ENCODE data around the gene TBC1D14. TPM values are rescaled to one million over a fixed set of nuclear protein-coding genes. Genes with fewer than 3 reads are reported as not detected.
A peak's percentile ranks its signal among the peaks of the same experiment; 100 is the strongest.

Gene TBC1D14
- total and polyA plus RNA-seq, 10 donors, result 13.7 to 114 (median 68.4) TPM

GRCh38 chr4:7025040-7025602 is 115.5 kb downstream of the TBC1D14 start:
- no peak overlapping the region for H3K4me3 ChIP-seq
- DNase-seq, result peak; percentile 64

GRCh38 chr4:7026107-7026506 is 116.5 kb downstream of the TBC1D14 start:
- WGBS, 5 donors, result 95 to 97% (median 96%) methylated on average over 9 of the region's 9 CpGs
- intact Hi-C loops (cut with DNase I; ENCODE audit: low total_unique reads), result no loop called here
- H3K27me3 ChIP-seq (replicated peaks in 1 of 7), result no peaks in the 10 kb centered on the region
- TF ChIP-seq POLR2A (IDR thresholded peaks at IDR 0.05) (no peak), CTCF (IDR thresholded peaks at IDR 0.05 in 8 of 11, conservative IDR thresholded peaks at IDR 0.05 in 3 of 11) (no peak), POLR2AphosphoS5 (IDR thresholded peaks at IDR 0.05) (no peak)
- no peaks in the 10 kb centered on the region for H3K9me3 ChIP-seq
- H3K4me1 ChIP-seq, result no peaks in the 10 kb centered on the region
- no peak overlapping the region for H3K27ac ChIP-seq
- peak; percentile 21 for DNase-seq
- peaks cover 0 to 100% (median 71%) of the 10 kb centered on the region in 6 donors for H3K36me3 ChIP-seq
- H3K4me3 ChIP-seq, result no peak overlapping the region

More at GRCh38 chr4:7025040-7025602, 115.5 kb downstream of the TBC1D14 start:
- intact Hi-C loops (cut with DNase I; ENCODE audit: low total_unique reads), result no loop called here
- H3K9me3 ChIP-seq, result no peaks in the 10 kb centered on the region
- H3K4me1 ChIP-seq, result no peaks in the 10 kb centered on the region
- H3K27me3 ChIP-seq (replicated peaks in 1 of 7), result no peaks in the 10 kb centered on the region
- TF ChIP-seq POLR2A (IDR thresholded peaks at IDR 0.05) (no peak), POLR2AphosphoS5 (IDR thresholded peaks at IDR 0.05) (peak in 1 of 3 donors; percentile 41), CTCF (IDR thresholded peaks at IDR 0.05 in 8 of 11, conservative IDR thresholded peaks at IDR 0.05 in 3 of 11) (no peak)
- WGBS, 5 donors, result 87 to 94% (median 88%) methylated on average over 27 to 28 of the region's 28 CpGs
- peaks cover 0 to 100% (median 65%) of the 10 kb centered on the region in 6 donors for H3K36me3 ChIP-seq
- no peak overlapping the region for H3K27ac ChIP-seq

- H3K9me3 ChIP-seq, result no peaks in the 10 kb centered on the region
- TF ChIP-seq POLR2AphosphoS5 (IDR thresholded peaks at IDR 0.05), result no peak
- TF ChIP-seq POLR2A (IDR thresholded peaks at IDR 0.05), result no peak
- no peak for TF ChIP-seq CTCF (IDR thresholded peaks at IDR 0.05 in 8 of 11, conservative IDR thresholded peaks at IDR 0.05 in 3 of 11)
- intact Hi-C loops (cut with DNase I; ENCODE audit: low total_unique reads), result no loop called here
- 92 to 97% (median 93%) methylated on average over 7 of the region's 7 CpGs for WGBS, 5 donors
- peaks cover 0 to 100% (median 75%) of the 10 kb centered on the region in 6 donors for H3K36me3 ChIP-seq
- no peaks in the 10 kb centered on the region for H3K27me3 ChIP-seq (replicated peaks in 1 of 7)
- no peak overlapping the region for H3K4me3 ChIP-seq
- DNase-seq, result peak; percentile 28
- no peak overlapping the region for H3K27ac ChIP-seq
- H3K4me1 ChIP-seq, result no peaks in the 10 kb centered on the region
Measured at GRCh38 chr4:7027284-7027683, 117.7 kb downstream of the TBC1D14 start.

GRCh38 chr4:7027913-7028312 is 118.3 kb downstream of the TBC1D14 start:
- 82 to 92% (median 91%) methylated on average over 5 of the region's 5 CpGs for WGBS, 5 donors
- peaks cover 0 to 100% (median 74%) of the 10 kb centered on the region in 6 donors for H3K36me3 ChIP-seq

More at GRCh38 chr4:7027913-7028312, 118.3 kb downstream of the TBC1D14 start:
- intact Hi-C loops (cut with DNase I; ENCODE audit: low total_unique reads), result no loop called here
- Histone ChIP-seq H3K27ac (no peak overlapping the region), H3K4me1 (no peaks in the 10 kb centered on the region), H3K9me3 (no peaks in the 10 kb centered on the region), H3K27me3 (replicated peaks in 1 of 7) (no peaks in the 10 kb centered on the region), H3K4me3 (no peak overlapping the region)
- TF ChIP-seq POLR2A (IDR thresholded peaks at IDR 0.05) (no peak), POLR2AphosphoS5 (IDR thresholded peaks at IDR 0.05) (no peak), CTCF (IDR thresholded peaks at IDR 0.05 in 8 of 11, conservative IDR thresholded peaks at IDR 0.05 in 3 of 11) (no peak)
- peak; percentile 18 for DNase-seq

Measured in spleen (tissue), 11 donors.